Measurements from ENCODE around the gene KRTCAP2. TPM values are rescaled to one million over a fixed set of nuclear protein-coding genes. Genes with fewer than 3 reads are reported as not detected.
"Not testable (repeated sequence)": the region's sequence is repeated elsewhere in the genome, so short reads cannot be mapped to it uniquely, and the experiment has no call there.

KRTCAP2 gene
- total and polyA plus RNA-seq, 8 donors = 91.8 to 238 (median 108) TPM

GRCh38 chr1:155193275-155193990 is 20.3 kb upstream of the KRTCAP2 start:
- 1% methylated on average over 38 of the region's 38 CpGs for WGBS, 2 donors
- Histone ChIP-seq H3K27me3 (no peaks in the 10 kb centered on the region), H3K4me3 (peak overlapping the region in 3 of 4 donors; percentile 11 to 50 (median 46)), H3K9me3 (no peaks in the 10 kb centered on the region), H3K4me1 (peaks cover 9 to 11% (median 9%) of the 10 kb centered on the region in 3 donors), H3K27ac (peak overlapping the region; percentile 74 to 94 (median 85)), H3K36me3 (no peaks in the 10 kb centered on the region)
- intact Hi-C loops (cut with DNase I) = no loop called here
- TF ChIP-seq, protein P1, sequence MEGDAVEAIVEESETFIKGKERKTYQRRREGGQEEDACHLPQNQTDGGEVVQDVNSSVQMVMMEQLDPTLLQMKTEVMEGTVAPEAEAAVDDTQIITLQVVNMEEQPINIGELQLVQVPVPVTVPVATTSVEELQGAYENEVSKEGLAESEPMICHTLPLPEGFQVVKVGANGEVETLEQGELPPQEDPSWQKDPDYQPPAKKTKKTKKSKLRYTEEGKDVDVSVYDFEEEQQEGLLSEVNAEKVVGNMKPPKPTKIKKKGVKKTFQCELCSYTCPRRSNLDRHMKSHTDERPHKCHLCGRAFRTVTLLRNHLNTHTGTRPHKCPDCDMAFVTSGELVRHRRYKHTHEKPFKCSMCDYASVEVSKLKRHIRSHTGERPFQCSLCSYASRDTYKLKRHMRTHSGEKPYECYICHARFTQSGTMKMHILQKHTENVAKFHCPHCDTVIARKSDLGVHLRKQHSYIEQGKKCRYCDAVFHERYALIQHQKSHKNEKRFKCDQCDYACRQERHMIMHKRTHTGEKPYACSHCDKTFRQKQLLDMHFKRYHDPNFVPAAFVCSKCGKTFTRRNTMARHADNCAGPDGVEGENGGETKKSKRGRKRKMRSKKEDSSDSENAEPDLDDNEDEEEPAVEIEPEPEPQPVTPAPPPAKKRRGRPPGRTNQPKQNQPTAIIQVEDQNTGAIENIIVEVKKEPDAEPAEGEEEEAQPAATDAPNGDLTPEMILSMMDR (IDR thresholded peaks at IDR 0.05) = peak; percentile 89 to 97 (median 96)
- peak; percentile 71 to 84 (median 78) for ATAC-seq
- no peak for FAIRE-seq
- DNase-seq = peak; percentile 84 to 96 (median 92)

DNA sequence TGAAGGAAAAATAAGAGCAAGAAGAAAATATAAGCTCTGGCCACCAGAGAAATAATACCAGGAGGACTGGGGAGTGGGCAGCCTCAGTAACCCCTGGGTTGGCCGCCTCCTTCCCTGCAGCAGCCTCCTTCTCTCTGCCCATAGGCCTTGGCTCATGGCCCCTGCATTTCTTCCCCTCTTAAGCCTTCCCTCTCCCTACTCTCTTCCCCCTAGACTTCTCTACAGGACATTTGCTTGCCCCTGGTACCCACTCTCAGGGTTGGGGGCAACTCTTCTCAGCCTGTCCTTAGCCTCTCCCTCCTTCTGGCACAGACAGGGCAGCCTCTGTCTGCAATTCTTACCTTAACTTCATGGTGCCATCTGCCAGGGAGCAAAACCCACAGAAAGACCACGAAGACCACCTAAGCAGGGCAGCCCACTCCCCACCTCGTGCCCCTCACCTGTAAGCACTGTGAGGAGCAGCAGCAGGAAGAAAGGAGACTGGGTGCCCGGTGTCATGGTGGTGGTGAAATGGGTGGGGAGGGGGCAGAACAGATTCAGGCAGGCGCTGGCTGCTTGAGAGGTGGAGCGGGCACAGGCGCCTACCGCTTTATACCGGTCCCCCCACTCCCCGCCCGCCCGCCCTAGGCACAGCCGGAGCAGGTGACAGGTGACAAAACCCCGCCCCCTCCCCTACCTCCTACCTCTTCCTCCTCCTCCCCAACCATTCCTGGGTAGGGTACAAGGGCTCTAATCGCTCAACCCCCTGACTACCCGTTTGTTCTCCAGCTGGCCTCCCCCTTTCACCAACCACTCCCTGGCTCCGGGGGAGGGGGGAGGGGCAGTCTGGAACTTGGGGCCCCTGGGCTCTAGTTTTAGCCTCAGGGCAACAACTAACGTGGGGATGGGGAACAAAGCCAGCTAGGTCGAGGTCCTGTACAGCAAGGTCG is 19.5 kb upstream of the KRTCAP2 start:
- Histone ChIP-seq H3K9me3 (no peaks in the 10 kb centered on the region), H3K27ac (peak overlapping the region; percentile 74 to 94 (median 85)), H3K4me1 (peaks cover 9 to 11% (median 10%) of the 10 kb centered on the region in 3 donors), H3K4me3 (peak overlapping the region in 3 of 4 donors; percentile 23 to 50 (median 46)), H3K36me3 (no peaks in the 10 kb centered on the region), H3K27me3 (no peaks in the 10 kb centered on the region)
- FAIRE-seq (no peak), ATAC-seq (peak; percentile 59 to 72 (median 68)), DNase-seq (peak; percentile 80 to 91 (median 84))
- intact Hi-C loops (cut with DNase I) = no loop called here
- WGBS, 2 donors = 7 to 27% methylated on average over 15 to 20 of the region's 20 CpGs
- TF ChIP-seq, protein P1 (IDR thresholded peaks at IDR 0.05) = no peak

DNA sequence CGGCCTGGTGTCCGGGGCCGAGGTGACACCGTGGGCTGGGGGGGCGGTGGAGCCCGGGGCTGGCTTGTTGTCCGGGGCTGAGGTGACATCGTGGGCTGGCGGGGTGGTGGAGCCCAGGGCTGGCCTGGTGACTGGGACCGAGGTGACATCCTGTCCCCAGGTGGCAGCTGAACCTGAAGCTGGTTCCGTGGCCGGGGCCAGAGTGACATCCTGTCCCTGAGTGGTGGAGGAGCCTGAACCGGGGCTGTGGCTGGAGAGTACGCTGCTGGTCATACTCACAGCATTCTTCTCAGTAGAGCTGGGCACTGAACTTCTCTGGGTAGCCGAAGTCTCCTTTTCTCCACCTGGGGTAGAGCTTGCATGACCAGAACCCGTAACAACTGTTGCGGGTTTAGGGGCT is 18.8 kb upstream of the KRTCAP2 start:
- WGBS, 2 donors = 46 to 48% methylated on average over 15 to 17 of the region's 17 CpGs
- intact Hi-C loops (cut with DNase I) = no loop called here
- peak in 1 of 4 donors; percentile 1 for ATAC-seq
- peak in 5 of 6 donors; percentile 53 to 87 (median 55) for DNase-seq
- no peak for FAIRE-seq
- Histone ChIP-seq H3K9me3 (no peaks in the 10 kb centered on the region), H3K27ac (peak overlapping the region; percentile 74 to 94 (median 85)), H3K4me1 (peaks cover 11 to 17% (median 12%) of the 10 kb centered on the region in 3 donors), H3K27me3 (no peaks in the 10 kb centered on the region), H3K36me3 (no peaks in the 10 kb centered on the region), H3K4me3 (peak overlapping the region in 3 of 4 donors; percentile 23 to 50 (median 46))
- TF ChIP-seq, protein P1 (IDR thresholded peaks at IDR 0.05) = no peak

DNA sequence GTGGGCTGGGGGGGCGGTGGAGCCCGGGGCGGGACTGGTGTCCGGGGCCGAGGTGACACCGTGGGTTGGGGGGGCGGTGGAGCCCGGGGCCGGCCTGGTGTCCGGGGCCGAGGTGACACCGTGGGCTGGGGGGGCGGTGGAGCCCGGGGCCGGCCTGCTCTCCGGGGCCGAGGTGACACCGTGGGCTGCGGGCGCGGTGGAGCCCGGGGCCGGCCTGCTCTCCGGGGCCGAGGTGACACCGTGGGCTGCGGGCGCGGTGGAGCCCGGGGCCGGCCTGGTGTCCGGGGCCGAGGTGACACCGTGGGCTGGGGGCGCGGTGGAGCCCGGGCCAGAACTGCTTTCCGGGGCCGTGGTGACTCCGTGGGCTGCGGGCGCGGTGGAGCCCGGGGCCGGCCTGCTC is 16.8 kb upstream of the KRTCAP2 start:
- ATAC-seq; H3K9me3 ChIP-seq; H3K36me3 ChIP-seq; H3K27me3 ChIP-seq; FAIRE-seq; intact Hi-C loops (cut with DNase I); H3K27ac ChIP-seq: not testable (repeated sequence)
- H3K4me3 ChIP-seq = peak overlapping the region in 1 of 4 donors; percentile 33
- WGBS, 2 donors = 58 to 65% methylated on average over 21 to 25 of the region's 45 CpGs
- H3K4me1 ChIP-seq = peaks cover 27 to 36% (median 29%) of the 10 kb centered on the region in 3 donors
- peak in 3 of 6 donors; percentile 53 to 80 (median 70) for DNase-seq

- Histone ChIP-seq H3K36me3 (no peaks in the 10 kb centered on the region), H3K4me1 (peaks cover 28 to 34% (median 31%) of the 10 kb centered on the region in 3 donors), H3K4me3 (no peak overlapping the region), H3K27ac (peak overlapping the region in 2 of 4 donors; percentile 37 to 77), H3K27me3 (no peaks in the 10 kb centered on the region), H3K9me3 (no peaks in the 10 kb centered on the region)
- intact Hi-C loops (cut with DNase I) = no loop called here
- no peak for ATAC-seq
- TF ChIP-seq, protein P1 (IDR thresholded peaks at IDR 0.05) = no peak
- WGBS, 2 donors = 51 to 78% methylated on average over 10 to 14 of the region's 14 CpGs
- no peak for FAIRE-seq
- DNase-seq = peak in 3 of 6 donors; percentile 20 to 77 (median 42)
Observed at GRCh38 chr1:155188268-155188667, 15.2 kb upstream of the KRTCAP2 start.
